Upper lobe of left lung (tissue), 6 donors: ENCODE results near the gene FMO2. TPM values are rescaled to one million over a fixed set of nuclear protein-coding genes. Genes with fewer than 3 reads are reported as not detected.

Experiments used
- ATAC-seq, 2 donors: fragments of 200-7000 bp; cut with Tn5 transposase; one replicate each; pipeline ENCODE4 v1.9.1; 2022; ENCODE audit warnings: mild to moderate bottlenecking in 2 of 2, moderate library complexity in 2 of 2; ENCODE audit not compliant: low FRiP score in 2 of 2
- DNase-seq, 2 donors: peaks; one replicate each; pipeline ENCODE4 v3.0.0-alpha.2; 2019 to 2020
- H3K27ac ChIP-seq, 4 donors: fragments of 200-600 bp; sonication (generic); one replicate each; pipeline ENCODE4 v1.5.1; 2016 to 2019
- H3K27me3 ChIP-seq, 4 donors: fragments of 200-600 bp; sonication (generic); one replicate each; pipeline ENCODE4 v1.5.1; 2017 to 2019
- H3K36me3 ChIP-seq, 4 donors: fragments of 200-600 bp; sonication (generic); one replicate each; pipeline ENCODE4 v1.5.1; 2016 to 2019
- H3K4me1 ChIP-seq, 4 donors: fragments of 200-600 bp; sonication (generic); one replicate each; pipeline ENCODE4 v1.5.1; 2018 to 2019
- H3K4me3 ChIP-seq, 4 donors: fragments of 200-600 bp; sonication (generic); one replicate each; pipeline ENCODE4 v1.5.1; 2017 to 2019; ENCODE audit warnings: mild to moderate bottlenecking in 2 of 4, moderate library complexity in 1 of 4
- H3K9me3 ChIP-seq, 4 donors: fragments of 200-600 bp; sonication (generic); one replicate each; pipeline ENCODE4 v1.5.1; 2018 to 2019
- CTCF ChIP-seq, 6 experiments: fragments of 450-650 bp in 4 of 6; fragments of 200-600 bp in 2 of 6; sonication (generic) in 2 of 6; IDR thresholded peaks; one replicate each; pipeline ENCODE4 v1.5.1; 2016 to 2019; ENCODE audit warnings: antibody characterized with exemption in 6 of 6
- EP300 ChIP-seq, 4 donors: sonication (generic); formaldehyde crosslinking; IDR thresholded peaks; one replicate each; pipeline ENCODE4 v1.5.1; 2017; ENCODE audit warnings: antibody characterized with exemption in 4 of 4, control low read depth in 2 of 4
- POLR2A ChIP-seq, 4 donors: fragments of 450-650 bp; IDR thresholded peaks; one replicate each; pipeline ENCODE4 v1.5.1; 2016 to 2017; ENCODE audit warnings: antibody characterized with exemption in 4 of 4, mild to moderate bottlenecking in 2 of 4
- POLR2AphosphoS5 ChIP-seq, 2 donors: sonication (generic); formaldehyde crosslinking; IDR thresholded peaks; one replicate each; pipeline ENCODE4 v1.5.1; 2017; ENCODE audit warnings: antibody characterized with exemption in 2 of 2
- WGBS, 2 donors: methylation state at CpG; one replicate each; pipeline ENCODE4 v1.1.5; 2017 to 2018; 5-methylcytosine and 5-hydroxymethylcytosine counted together
- total RNA-seq, 6 donors: library from RNA; depleted of rRNA in 4 of 6; stranded (reverse); fragments of >200 nt in 4 of 6; gene quantifications; one replicate each; pipeline versions ENCODE4 v1.1.0 to v1.2.1, GENCODE V29; 2016 to 2021
- donor health status: DM: no; HTN: no; CAD: no; lungs with moderate emphysema.
- donor health status: DM: no; HTN: yes; CAD: no; lungs with severe emphysema.

FMO2 gene
- total RNA-seq, 6 donors from 2014 or later, result 118 to 259 (median 169) TPM

GRCh38 chr1:171167785-171168184 is 17.3 kb upstream of the FMO2 start:
- Histone ChIP-seq H3K4me1 (peaks cover 0 to 3% (median 1%) of the 10 kb centered on the region in 4 donors), H3K36me3 (no peaks in the 10 kb centered on the region), H3K27me3 (no peaks in the 10 kb centered on the region), H3K27ac (no peak overlapping the region), H3K4me3 (no peak overlapping the region), H3K9me3 (no peaks in the 10 kb centered on the region)
- TF ChIP-seq POLR2AphosphoS5 (IDR thresholded peaks at IDR 0.05), result no peak
- DNase-seq (no peak), ATAC-seq (no peak)
- 67 to 98% methylated on average over 2 of the region's 2 CpGs for WGBS, 2 donors

- DNase-seq (no peak), ATAC-seq (no peak)
- H3K27me3 ChIP-seq, result no peaks in the 10 kb centered on the region
- no peaks in the 10 kb centered on the region for H3K9me3 ChIP-seq
- H3K27ac ChIP-seq, result peak overlapping the region in 1 of 4 donors; percentile 31
- TF ChIP-seq CTCF (IDR thresholded peaks at IDR 0.05) (no peak), POLR2A (IDR thresholded peaks at IDR 0.05) (no peak), EP300 (IDR thresholded peaks at IDR 0.05) (peak in 2 of 4 donors; percentile 5 to 45), POLR2AphosphoS5 (IDR thresholded peaks at IDR 0.05) (no peak)
- H3K4me1 ChIP-seq, result peaks cover 0 to 3% (median 1%) of the 10 kb centered on the region in 4 donors
- no peaks in the 10 kb centered on the region for H3K36me3 ChIP-seq
- 53 to 70% methylated on average over 2 of the region's 2 CpGs for WGBS, 2 donors
- H3K4me3 ChIP-seq, result no peak overlapping the region
Observed at GRCh38 chr1:171172471-171172870, 12.6 kb upstream of the FMO2 start.

GRCh38 chr1:171173069-171173468 is 12.0 kb upstream of the FMO2 start:
- TF ChIP-seq POLR2AphosphoS5 (IDR thresholded peaks at IDR 0.05), result no peak
- TF ChIP-seq EP300 (IDR thresholded peaks at IDR 0.05), result no peak
- no peak for TF ChIP-seq CTCF (IDR thresholded peaks at IDR 0.05)
- TF ChIP-seq POLR2A (IDR thresholded peaks at IDR 0.05), result no peak
- no peak overlapping the region for H3K4me3 ChIP-seq
- H3K4me1 ChIP-seq, result peaks cover 0 to 3% (median 1%) of the 10 kb centered on the region in 4 donors
- ATAC-seq (no peak), DNase-seq (no peak)
- no peaks in the 10 kb centered on the region for H3K27me3 ChIP-seq
- no peaks in the 10 kb centered on the region for H3K36me3 ChIP-seq
- no peaks in the 10 kb centered on the region for H3K9me3 ChIP-seq
- no peak overlapping the region for H3K27ac ChIP-seq
- whole genome bisulfite sequencing, 2 donors, result 76 to 82% methylated on average over 1 of the region's 1 CpG

GRCh38 chr1:171174560-171175294 is 10.4 kb upstream of the FMO2 start:
- WGBS, 2 donors, result 90 to 93% methylated on average over 1 of the region's 1 CpG
- Histone ChIP-seq H3K27ac (no peak overlapping the region), H3K27me3 (no peaks in the 10 kb centered on the region), H3K36me3 (no peaks in the 10 kb centered on the region), H3K4me1 (peaks cover 0 to 3% (median 1%) of the 10 kb centered on the region in 4 donors), H3K9me3 (no peaks in the 10 kb centered on the region), H3K4me3 (no peak overlapping the region)
- no peak for TF ChIP-seq CTCF (IDR thresholded peaks at IDR 0.05)
- TF ChIP-seq EP300 (IDR thresholded peaks at IDR 0.05), result no peak
- no peak for TF ChIP-seq POLR2A (IDR thresholded peaks at IDR 0.05)
- TF ChIP-seq POLR2AphosphoS5 (IDR thresholded peaks at IDR 0.05), result no peak
- ATAC-seq (no peak), DNase-seq (no peak)

- Histone ChIP-seq H3K27ac (no peak overlapping the region), H3K9me3 (no peaks in the 10 kb centered on the region), H3K27me3 (no peaks in the 10 kb centered on the region), H3K4me1 (no peaks in the 10 kb centered on the region), H3K36me3 (no peaks in the 10 kb centered on the region), H3K4me3 (no peak overlapping the region)
- no peak for DNase-seq
- TF ChIP-seq EP300 (IDR thresholded peaks at IDR 0.05) (no peak), POLR2A (IDR thresholded peaks at IDR 0.05) (no peak)
- ATAC-seq, result no peak
- WGBS, 2 donors, result 78 to 84% methylated on average over 4 of the region's 4 CpGs
Observed at GRCh38 chr1:171177261-171177660, 7.8 kb upstream of the FMO2 start.
